ENCODE data around the gene TBC1D28. TPM values are rescaled to one million over a fixed set of nuclear protein-coding genes. Genes with fewer than 3 reads are reported as not detected.
"Not testable (repeated sequence)": the region's sequence is repeated elsewhere in the genome, so short reads cannot be mapped to it uniquely, and the experiment has no call there.

The TBC1D28 gene
- not detected in 2 replicates for total RNA-seq (2014; rRNA removed; shearing (Covaris generic))
- not detected in 2 replicates for polyA plus RNA-seq (2016; fragmentation: Nextera tagmentation; extraction: Ambion mirVana)

- H3K27ac ChIP-seq; H3K36me3 ChIP-seq (ENCODE audit: low read depth); H4K20me1 ChIP-seq (ENCODE audit: insufficient read depth); H3K4me1 ChIP-seq (ENCODE audit: insufficient read depth); H3K4me2 ChIP-seq (ENCODE audit: unreplicated experiment); H3K4me3 ChIP-seq; H2AFZ ChIP-seq; H3K27me3 ChIP-seq (replicated peaks; ENCODE audit: insufficient read depth); in situ Hi-C loops (cut with MboI); DNase-seq; H3K9me3 ChIP-seq (ENCODE audit: low read depth); H3K79me2 ChIP-seq (ENCODE audit: insufficient read depth); H3K9ac ChIP-seq; H3F3A ChIP-seq (ENCODE audit: insufficient read depth); H3K9me2 ChIP-seq (ENCODE audit: insufficient read depth): not testable (repeated sequence)
- 80 to 82% methylated on average over 9 of the region's 9 CpGs for WGBS, 2 experiments (ENCODE audit: low coverage in 1 of 2, low lambda C conversion rate in 2 of 2, missing lambda C conversion rate in 2 of 2)
Measured at GRCh38 chr17:18644291-18644690, at the start of gene TBC1D28. TSS of gene TBC1D28 (minus strand) at chr17:18644391. CDS start at chr17:18641352, 3,039 bp downstream.

GRCh38 chr17:18682668-18683067 is 38.5 kb upstream of the TBC1D28 start:
- H3F3A ChIP-seq (ENCODE audit: insufficient read depth); H4K20me1 ChIP-seq (ENCODE audit: insufficient read depth); H3K27me3 ChIP-seq (replicated peaks; ENCODE audit: insufficient read depth); in situ Hi-C loops (cut with MboI); H3K4me1 ChIP-seq (ENCODE audit: insufficient read depth); H3K79me2 ChIP-seq (ENCODE audit: insufficient read depth); H3K9me2 ChIP-seq (ENCODE audit: insufficient read depth); H3K9me3 ChIP-seq (ENCODE audit: low read depth); H3K36me3 ChIP-seq (ENCODE audit: low read depth): not testable (repeated sequence)
- Histone ChIP-seq H3K9ac (peak overlapping the region; percentile 87), H3K4me3 (peak overlapping the region; percentile 71), H3K27ac (peak overlapping the region; percentile 12; the same call in 1 of the 2 replicates), H3K4me2 (ENCODE audit: unreplicated experiment) (peak overlapping the region; percentile 76), H2AFZ (peak overlapping the region; percentile 90)
- DNase-seq = peak; percentile 3
- WGBS, 2 experiments (ENCODE audit: low coverage in 1 of 2, low lambda C conversion rate in 2 of 2, missing lambda C conversion rate in 2 of 2) = 0 to 6% methylated on average over 3 of the region's 3 CpGs

- H3K4me1 ChIP-seq (ENCODE audit: insufficient read depth); H3K9me3 ChIP-seq (ENCODE audit: low read depth); H4K20me1 ChIP-seq (ENCODE audit: insufficient read depth); H3K9me2 ChIP-seq (ENCODE audit: insufficient read depth); H3K36me3 ChIP-seq (ENCODE audit: low read depth); H3K27me3 ChIP-seq (replicated peaks; ENCODE audit: insufficient read depth); H3F3A ChIP-seq (ENCODE audit: insufficient read depth); H3K79me2 ChIP-seq (ENCODE audit: insufficient read depth); in situ Hi-C loops (cut with MboI): not testable (repeated sequence)
- H3K27ac ChIP-seq = peak within 1 kb of the TSS; percentile 51
- H3K4me2 ChIP-seq (ENCODE audit: unreplicated experiment) = peak within 1 kb of the TSS; percentile 76
- peak within 1 kb of the TSS; percentile 90 for H2AFZ ChIP-seq
- peak within 1 kb of the TSS; percentile 87 for H3K9ac ChIP-seq
- peak within 1 kb of the TSS; percentile 71 for H3K4me3 ChIP-seq
- 1 to 4% methylated on average over 13 to 31 of the region's 58 CpGs for WGBS, 2 experiments (ENCODE audit: low coverage in 1 of 2, low lambda C conversion rate in 2 of 2, missing lambda C conversion rate in 2 of 2)
- DNase-seq = peak; percentile 90
Measured at GRCh38 chr17:18681767-18682571, 37.8 kb upstream of the TBC1D28 start, which contains the start of gene FOXO3B. TSS of gene FOXO3B (minus strand) at chr17:18682314. CDS start at chr17:18681651, 663 bp downstream.

GRCh38 chr17:18677381-18677780 is 33.2 kb upstream of the TBC1D28 start:
- H3K9ac ChIP-seq; H3K79me2 ChIP-seq (ENCODE audit: insufficient read depth); H3F3A ChIP-seq (ENCODE audit: insufficient read depth); H4K20me1 ChIP-seq (ENCODE audit: insufficient read depth); H3K27me3 ChIP-seq (replicated peaks; ENCODE audit: insufficient read depth); in situ Hi-C loops (cut with MboI); H3K36me3 ChIP-seq (ENCODE audit: low read depth); H2AFZ ChIP-seq; H3K4me2 ChIP-seq (ENCODE audit: unreplicated experiment); H3K9me2 ChIP-seq (ENCODE audit: insufficient read depth); DNase-seq; H3K4me1 ChIP-seq (ENCODE audit: insufficient read depth); H3K4me3 ChIP-seq; H3K9me3 ChIP-seq (ENCODE audit: low read depth); H3K27ac ChIP-seq: not testable (repeated sequence)
- WGBS, 2 experiments (ENCODE audit: low coverage in 1 of 2, low lambda C conversion rate in 2 of 2, missing lambda C conversion rate in 2 of 2) = 99 to 100% methylated on average over 11 to 20 of the region's 29 CpGs

- H3K36me3 ChIP-seq (ENCODE audit: low read depth) = not testable (repeated sequence)
Measured at GRCh38 chr17:18676928-18677327, 32.7 kb upstream of the TBC1D28 start.

GRCh38 chr17:18672395-18673227 is 28.4 kb upstream of the TBC1D28 start:
- 96 to 99% methylated on average over 13 to 61 of the region's 102 CpGs for WGBS, 2 experiments (ENCODE audit: low coverage in 1 of 2, low lambda C conversion rate in 2 of 2, missing lambda C conversion rate in 2 of 2)
- not testable (repeated sequence) for H3K79me2 ChIP-seq (ENCODE audit: insufficient read depth)

More at GRCh38 chr17:18676928-18677327, 32.7 kb upstream of the TBC1D28 start:
- H3K4me2 ChIP-seq (ENCODE audit: unreplicated experiment); H3K9me3 ChIP-seq (ENCODE audit: low read depth); DNase-seq; H2AFZ ChIP-seq; H4K20me1 ChIP-seq (ENCODE audit: insufficient read depth); H3K27ac ChIP-seq; H3K4me3 ChIP-seq; H3K27me3 ChIP-seq (replicated peaks; ENCODE audit: insufficient read depth); H3K79me2 ChIP-seq (ENCODE audit: insufficient read depth); H3K4me1 ChIP-seq (ENCODE audit: insufficient read depth); in situ Hi-C loops (cut with MboI); H3K9ac ChIP-seq; H3K9me2 ChIP-seq (ENCODE audit: insufficient read depth); H3F3A ChIP-seq (ENCODE audit: insufficient read depth): not testable (repeated sequence)
- 98 to 100% methylated on average over 3 of the region's 3 CpGs for WGBS, 2 experiments (ENCODE audit: low coverage in 1 of 2, low lambda C conversion rate in 2 of 2, missing lambda C conversion rate in 2 of 2)

GRCh38 chr17:18668625-18669024 is 24.4 kb upstream of the TBC1D28 start:
- H3K36me3 ChIP-seq (ENCODE audit: low read depth) = peaks cover 13% of the 10 kb centered on the region
- H4K20me1 ChIP-seq (ENCODE audit: insufficient read depth); H3K4me1 ChIP-seq (ENCODE audit: insufficient read depth); H3K4me2 ChIP-seq (ENCODE audit: unreplicated experiment); H3K27ac ChIP-seq; H3K9me3 ChIP-seq (ENCODE audit: low read depth); DNase-seq; H3F3A ChIP-seq (ENCODE audit: insufficient read depth); H3K9me2 ChIP-seq (ENCODE audit: insufficient read depth); H3K9ac ChIP-seq; in situ Hi-C loops (cut with MboI); H2AFZ ChIP-seq; H3K4me3 ChIP-seq; H3K27me3 ChIP-seq (replicated peaks; ENCODE audit: insufficient read depth); H3K79me2 ChIP-seq (ENCODE audit: insufficient read depth): not testable (repeated sequence)
- WGBS, 2 experiments (ENCODE audit: low coverage in 1 of 2, low lambda C conversion rate in 2 of 2, missing lambda C conversion rate in 2 of 2) = 100% methylated on average over 1 of the region's 1 CpG

More at GRCh38 chr17:18672395-18673227, 28.4 kb upstream of the TBC1D28 start:
- H3K27me3 ChIP-seq (replicated peaks; ENCODE audit: insufficient read depth); H4K20me1 ChIP-seq (ENCODE audit: insufficient read depth); H3K9me2 ChIP-seq (ENCODE audit: insufficient read depth); H3K27ac ChIP-seq; H3K4me2 ChIP-seq (ENCODE audit: unreplicated experiment); H3K4me3 ChIP-seq; H2AFZ ChIP-seq; H3K9ac ChIP-seq; H3K9me3 ChIP-seq (ENCODE audit: low read depth); H3K4me1 ChIP-seq (ENCODE audit: insufficient read depth); DNase-seq; H3K36me3 ChIP-seq (ENCODE audit: low read depth); H3F3A ChIP-seq (ENCODE audit: insufficient read depth); in situ Hi-C loops (cut with MboI): not testable (repeated sequence)
